HT1080 (cell line): ENCODE measurements around the gene RNF130. TPM values are rescaled to one million over a fixed set of nuclear protein-coding genes. Genes with fewer than 3 reads are reported as not detected.

ENCODE experiments used
- DNase-seq: peaks from one replicate; pipeline ENCODE4 v3.0.0-alpha.2; 2015; ENCODE audit warnings: low read depth
- small RNA-seq: library from RNA; depleted of rRNA; stranded (forward); fragments of <200 nt; gene quantifications from one replicate; pipeline ENCODE3, GENCODE V24; 2014
- total RNA-seq: library from RNA; depleted of rRNA; stranded (reverse); fragments of >200 nt; shearing (Covaris generic); gene quantifications from 2 replicates; pipeline ENCODE4 v1.2.3, GENCODE V29; 2014; rRNA removed

Gene RNF130
- total RNA-seq, 1 experiment from 2014 or later = 43.4 TPM

GRCh38 chr5:179919487-179920060, 152.0 kb downstream of the RNF130 start:
- no peak for DNase-seq

GRCh38 chr5:179918742-179919486, 152.6 kb downstream of the RNF130 start:
- DNase-seq = no peak

- DNase-seq = no peak
These were observed 155.0 kb downstream of the RNF130 start for GRCh38 chr5:179916523-179916922.

- no peak for DNase-seq
These were observed 156.1 kb downstream of the RNF130 start for GRCh38 chr5:179915406-179915935.

GRCh38 chr5:179914032-179914755, 157.4 kb downstream of the RNF130 start:
- DNase-seq = peak; percentile 71

GRCh38 chr5:179913461-179913860, 158.1 kb downstream of the RNF130 start:
- DNase-seq = no peak

GRCh38 chr5:179912951-179913350, 158.6 kb downstream of the RNF130 start:
- DNase-seq = no peak

GRCh38 chr5:179912386-179912785, 159.2 kb downstream of the RNF130 start:
- DNase-seq = no peak

- no peak for DNase-seq
These were observed 162.3 kb downstream of the RNF130 start for GRCh38 chr5:179909224-179909623.

GRCh38 chr5:179908528-179908927, 163.0 kb downstream of the RNF130 start:
- no peak for DNase-seq

- no peak for DNase-seq
These were observed 163.8 kb downstream of the RNF130 start, which contains the start of gene TBC1D9B for GRCh38 chr5:179907556-179908324. TBC1D9B (minus strand) TSS chr5:179907897; CDS start chr5:179907821, 76 bp downstream.

GRCh38 chr5:179906795-179907555, 164.6 kb downstream of the RNF130 start:
- DNase-seq = no peak

GRCh38 chr5:179906294-179906794, 165.2 kb downstream of the RNF130 start:
- no peak for DNase-seq

GRCh38 chr5:179905161-179905560, 166.4 kb downstream of the RNF130 start:
- no peak for DNase-seq

Small RNA genes lying within 50 kb of the gene (small RNA-seq; reads per million reads assigned to genes)
- gene MIR340 = 3.0 reads per million, percentile 85 among the genes with 10 or more reads in this experiment

Other genes with a start within 250 kb of the RNF130 start
- gene MRNIP, start 212.9 kb downstream of the RNF130 start, total RNA-seq = 6.9 and 10.1 TPM in 2 replicates
- 46.2 and 46.6 TPM in 2 replicates for gene TBC1D9B, start 163.9 kb downstream of the RNF130 start, total RNA-seq
- gene RASGEF1C, start 137.5 kb upstream of the RNF130 start, total RNA-seq = not detected in 2 replicates
- 23.4 and 26.6 TPM in 2 replicates for gene MAPK9, start 220.3 kb upstream of the RNF130 start, total RNA-seq